Measurements from ENCODE around the gene SLC25A20.
"Not testable (repeated sequence)": the region's sequence is repeated elsewhere in the genome, so short reads cannot be mapped to it uniquely, and the experiment has no call there.

DNA sequence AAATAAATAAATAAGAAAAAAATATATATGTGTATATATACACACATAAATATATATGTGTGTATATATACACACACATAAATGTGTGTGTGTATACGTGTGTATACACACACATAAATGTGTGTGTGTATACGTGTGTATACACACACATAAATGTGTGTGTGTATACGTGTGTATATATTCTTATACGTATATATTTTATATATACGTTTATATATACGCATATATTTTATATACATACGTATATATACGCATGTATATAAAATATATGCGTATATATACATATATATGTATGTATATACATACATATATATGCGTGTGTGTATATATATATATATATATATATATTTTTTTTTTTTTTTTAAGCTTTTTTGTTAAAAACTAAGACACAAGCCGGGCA is 69.2 kb downstream of the SLC25A20 start:
- TF ChIP-seq SUZ12 (IDR thresholded peaks at IDR 0.05; ENCODE audit: extremely low read depth, insufficient read depth, insufficient read length); YY1 (IDR thresholded peaks at IDR 0.05; ENCODE audit: insufficient read depth, insufficient read length): not testable (repeated sequence)
